B cell (primary cell): ENCODE data around the gene APP.

Source experiments
- CTCF ChIP-seq: fragments of 200-600 bp; IDR thresholded peaks from one replicate; pipeline ENCODE4 v1.8.0; 2022; ENCODE audit warnings: antibody characterized with exemption, mild to moderate bottlenecking
- EZH2 ChIP-seq: IDR thresholded peaks from 2 replicates; pipeline ENCODE4 v1.6.1; 2012; ENCODE audit warnings: borderline replicate concordance, low read depth, mild to moderate bottlenecking, moderate library complexity, low read length; ENCODE audit not compliant: insufficient read depth, poor library complexity, severe bottlenecking

DNA sequence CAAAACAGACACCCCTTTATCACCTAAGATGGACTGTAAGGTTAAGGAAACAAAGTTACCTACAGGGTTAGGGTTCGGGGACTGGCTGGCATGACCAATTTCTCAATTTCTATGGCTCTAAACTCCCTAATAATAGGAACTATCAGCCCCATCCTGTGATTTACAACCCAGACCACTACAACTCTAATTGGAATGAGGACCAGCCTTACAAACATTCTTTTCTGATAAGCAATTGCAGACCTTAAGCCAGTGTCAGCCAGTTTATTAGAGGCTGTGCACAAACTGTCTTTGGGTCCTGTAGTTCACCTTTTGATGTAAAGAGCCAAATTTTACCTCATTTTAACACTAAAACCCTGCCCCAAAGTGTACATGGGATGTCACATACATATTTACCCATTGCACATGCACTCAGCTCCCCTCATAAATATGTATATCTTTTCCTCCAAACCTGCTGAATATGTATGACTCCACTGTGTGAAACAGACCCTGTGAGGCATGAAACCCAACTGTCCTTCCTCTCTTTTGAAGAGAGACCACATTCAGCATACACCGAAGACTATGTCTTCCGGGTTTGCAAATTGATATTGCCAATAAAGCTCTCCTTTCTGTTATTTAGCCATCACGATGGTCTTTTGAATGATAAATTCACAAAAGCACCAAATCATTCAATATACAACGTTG lies 7.3 kb upstream of the APP start:
- TF ChIP-seq CTCF (no peak), EZH2 (no peak)
